HG03025 (cell line): ENCODE measurements around the gene KIAA1958.
"Not testable (repeated sequence)": the region's sequence is repeated elsewhere in the genome, so short reads cannot be mapped to it uniquely, and the experiment has no call there.

Source experiments
- ATAC-seq: cut with Tn5 transposase; IDR thresholded peaks from one replicate; pipeline ENCODE4 v1.9.1; 2021; ENCODE audit warnings: mild to moderate bottlenecking, moderate library complexity; ENCODE audit not compliant: unreplicated experiment, low FRiP score

Gene KIAA1958

GRCh38 chr9:112642126-112642525 lies 155.5 kb downstream of the KIAA1958 start:
- no peak for ATAC-seq

GRCh38 chr9:112647596-112647995 lies 161.0 kb downstream of the KIAA1958 start:
- no peak for ATAC-seq

- ATAC-seq: no peak
Measured at GRCh38 chr9:112648624-112649023, 162.0 kb downstream of the KIAA1958 start.

DNA sequence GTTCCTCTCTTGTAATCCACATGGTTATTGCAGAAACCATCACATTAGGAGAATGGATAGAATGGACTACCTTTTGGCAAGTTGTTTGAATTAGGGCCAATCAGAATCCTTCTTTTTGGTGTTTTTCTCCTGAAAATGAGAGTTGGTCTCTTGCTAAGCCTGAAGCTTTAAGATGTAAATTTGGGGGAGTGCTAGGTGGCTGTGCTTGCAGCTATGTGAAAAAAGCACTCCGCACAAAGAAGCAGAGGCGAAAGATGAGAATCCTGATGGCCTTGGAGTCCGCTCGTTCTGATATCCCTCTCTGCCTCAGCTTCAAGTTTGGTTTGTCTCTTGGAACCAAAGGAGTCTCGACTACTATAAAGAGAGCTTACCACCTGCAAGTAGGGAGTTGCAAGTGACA lies 167.7 kb downstream of the KIAA1958 start:
- ATAC-seq: no peak

GRCh38 chr9:112655668-112656067 lies 169.0 kb downstream of the KIAA1958 start:
- no peak for ATAC-seq

- ATAC-seq: no peak
Measured at GRCh38 chr9:112659906-112660305, 173.3 kb downstream of the KIAA1958 start.

GRCh38 chr9:112663681-112664080 lies 177.1 kb downstream of the KIAA1958 start:
- no peak for ATAC-seq

- ATAC-seq: no peak
Measured at GRCh38 chr9:112664531-112664930, 177.9 kb downstream of the KIAA1958 start.

- no peak for ATAC-seq
Measured at GRCh38 chr9:112665347-112665746, 178.7 kb downstream of the KIAA1958 start.

- no peak for ATAC-seq
Measured at GRCh38 chr9:112669326-112669725, 182.7 kb downstream of the KIAA1958 start.

GRCh38 chr9:112670991-112671625 lies 184.5 kb downstream of the KIAA1958 start:
- ATAC-seq: no peak

DNA sequence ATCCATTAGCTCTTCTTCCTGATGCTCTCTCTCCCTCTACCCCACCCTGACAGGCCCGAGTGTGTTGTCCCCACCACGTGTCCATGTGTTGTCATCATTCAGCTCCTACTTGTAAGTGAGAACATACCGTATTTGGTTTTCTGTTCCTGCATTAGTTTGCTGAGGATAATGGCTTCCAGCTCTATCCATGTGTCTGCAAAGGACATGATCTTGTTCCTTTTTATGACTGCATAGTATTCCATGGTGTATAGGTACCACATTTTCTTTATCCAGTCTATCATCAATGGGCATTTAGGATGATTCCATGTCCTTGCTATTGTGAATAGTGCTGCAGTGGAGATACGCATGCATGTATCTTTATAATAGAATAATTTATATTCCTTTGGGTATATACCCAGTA lies 186.6 kb downstream of the KIAA1958 start:
- not testable (repeated sequence) for ATAC-seq

- ATAC-seq: no peak
Measured at GRCh38 chr9:112677040-112677439, 190.4 kb downstream of the KIAA1958 start.

- ATAC-seq: no peak
Measured at GRCh38 chr9:112680731-112681402, 194.2 kb downstream of the KIAA1958 start.

GRCh38 chr9:112689161-112689740 lies 202.6 kb downstream of the KIAA1958 start:
- no peak for ATAC-seq

GRCh38 chr9:112694706-112695555 lies 208.3 kb downstream of the KIAA1958 start:
- ATAC-seq: no peak

DNA sequence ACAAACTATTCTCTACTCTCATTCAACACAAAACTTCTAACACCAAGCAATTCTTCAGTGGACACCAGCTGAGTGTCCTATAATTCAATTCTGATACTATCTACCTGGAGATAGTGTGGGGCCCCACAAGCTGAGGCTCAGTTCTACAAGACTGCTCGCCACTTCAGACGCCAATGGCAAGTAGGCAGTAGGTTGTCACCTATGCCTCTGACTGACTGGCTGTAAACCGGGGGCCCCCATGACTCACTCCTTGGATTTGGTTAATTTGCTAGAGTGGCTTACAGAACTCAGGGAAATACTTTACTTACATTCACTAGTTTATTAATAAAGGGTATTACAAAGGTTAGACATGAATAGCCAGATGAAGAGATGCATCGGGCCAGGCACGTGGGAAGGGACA lies 209.8 kb downstream of the KIAA1958 start:
- ATAC-seq: no peak

GRCh38 chr9:112699230-112699629 lies 212.6 kb downstream of the KIAA1958 start:
- ATAC-seq: no peak

DNA sequence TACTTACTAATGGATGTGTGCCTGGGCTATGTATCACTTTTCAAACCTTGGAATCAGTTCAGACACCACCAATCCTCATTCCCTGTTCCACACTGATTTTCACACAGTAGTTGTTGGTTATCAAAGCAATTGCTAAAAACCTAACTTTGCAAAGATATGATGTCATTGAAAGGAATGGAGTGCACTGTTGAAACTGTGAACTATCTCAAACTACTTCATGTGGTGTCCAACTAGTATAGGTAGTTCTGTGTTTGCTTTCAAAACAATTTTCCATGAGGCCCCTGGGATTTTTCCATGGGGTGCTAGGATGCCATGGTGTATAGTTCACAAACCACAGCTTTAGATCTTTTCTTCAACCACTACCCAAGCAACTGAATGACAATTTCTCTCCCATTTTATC lies 213.5 kb downstream of the KIAA1958 start:
- ATAC-seq: no peak

DNA sequence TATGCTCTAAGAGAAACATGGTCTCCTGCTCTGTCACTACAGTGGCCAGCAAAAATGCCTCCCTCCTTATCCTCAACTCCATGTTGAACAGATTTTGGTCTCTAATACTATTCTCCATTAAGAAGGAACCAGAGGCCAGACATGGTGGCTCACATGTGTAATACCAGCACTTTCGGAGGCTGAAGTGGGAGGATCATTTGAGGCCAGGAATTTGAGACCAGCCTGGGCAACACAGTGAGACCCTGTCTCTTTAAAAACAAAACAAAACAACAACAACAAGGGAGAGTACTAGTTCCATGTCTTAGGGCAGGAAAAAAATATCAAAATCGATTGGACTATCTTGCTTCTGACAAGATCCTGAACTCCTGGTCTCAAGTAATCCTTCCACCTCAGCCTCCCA lies 216.7 kb downstream of the KIAA1958 start:
- no peak for ATAC-seq
